ENCODE data around the gene SV2C.

GRCh38 chr5:76319673-76320072 is 236.5 kb downstream of the SV2C start:
- no peak for TF ChIP-seq BHLHE40 (IDR thresholded peaks at IDR 0.05; ENCODE audit: borderline replicate concordance)
- TF ChIP-seq CTBP1 (IDR thresholded peaks at IDR 0.05; ENCODE audit: borderline replicate concordance) = no peak
- no peak for TF ChIP-seq FOXM1 (IDR thresholded peaks at IDR 0.05; ENCODE audit: borderline replicate concordance)
- no peak for TF ChIP-seq SP1 (IDR thresholded peaks at IDR 0.05)
- TF ChIP-seq LEF1 (IDR thresholded peaks at IDR 0.05; ENCODE audit: borderline replicate concordance) = no peak
- no peak for TF ChIP-seq ARNT (IDR thresholded peaks at IDR 0.05)
- TF ChIP-seq FOXK2 (IDR thresholded peaks at IDR 0.05) = no peak
- TF ChIP-seq FOXA1 (IDR thresholded peaks at IDR 0.05) = no peak
- no peak for TF ChIP-seq PKNOX1 (IDR thresholded peaks at IDR 0.05)
- TF ChIP-seq ZNF384 (IDR thresholded peaks at IDR 0.05) = no peak

All from HEK293T (cell line).